H1 (cell line): ENCODE results near the gene SMYD3. TPM values are rescaled to one million over a fixed set of nuclear protein-coding genes. Genes with fewer than 3 reads are reported as not detected.

Source experiments
- CTCF ChIA-PET: fragments of 300-600 bp; sonication (Branson Sonifier 250); formaldehyde crosslinking; loops from one replicate; lab custom pipeline; 2021; ENCODE audit not compliant: partially characterized antibody; lab: Charles Lee
- POLR2A ChIA-PET: fragments of 300-600 bp; sonication (Branson Sonifier 250); formaldehyde crosslinking; loops from one replicate; lab custom pipeline; 2021; ENCODE audit warnings: inconsistent platforms; ENCODE audit not compliant: partially characterized antibody; lab: Charles Lee
- DNase-seq, 2 experiments: peaks; one replicate each; pipeline versions ENCODE4 v3.0.0 to v3.0.0-alpha.2; 2010 to 2022; ENCODE audit warnings: low spot score in 2 of 2, low read depth in 1 of 2, mixed read lengths in 1 of 2
- FAIRE-seq: peaks from 2 replicates; lab custom pipeline; 2011; peaks lifted over from hg19 to GRCh38; lab: Jason Lieb, UNC
- H2AFZ ChIP-seq: 2 replicates; pipeline ENCODE4 v1.8.1; 2012; ENCODE audit warnings: low read length, inconsistent platforms
- H2AK5ac ChIP-seq: 2 replicates; pipeline ENCODE4 v1.6.1; 2013; ENCODE audit warnings: low read depth, low read length
- H2BK120ac ChIP-seq: replicated peaks from 2 replicates; pipeline ENCODE3; 2013; ENCODE audit warnings: low read depth, low read length, inconsistent platforms
- H2BK12ac ChIP-seq: 2 replicates; pipeline ENCODE4 v1.6.1; 2013; ENCODE audit warnings: low read depth, low read length
- H2BK15ac ChIP-seq: 2 replicates; pipeline ENCODE4 v1.6.1; 2013; ENCODE audit warnings: low read length
- H2BK20ac ChIP-seq: 2 replicates; pipeline ENCODE4 v1.6.1; 2013; ENCODE audit warnings: low read length
- H2BK5ac ChIP-seq: 2 replicates; pipeline ENCODE4 v1.6.1; 2013; ENCODE audit warnings: low read depth, low read length
- H3K14ac ChIP-seq: 2 replicates; pipeline ENCODE4 v1.6.1; 2013; ENCODE audit warnings: inconsistent platforms; ENCODE audit not compliant: insufficient read length
- H3K18ac ChIP-seq: 2 replicates; pipeline ENCODE4 v1.6.1; 2013; ENCODE audit warnings: low read length; ENCODE audit errors: extremely low read depth
- H3K23ac ChIP-seq: 2 replicates; pipeline ENCODE4 v1.6.1; 2013; ENCODE audit warnings: inconsistent platforms; ENCODE audit not compliant: insufficient read length
- H3K23me2 ChIP-seq: 2 replicates; pipeline ENCODE4 v1.6.1; 2013; ENCODE audit warnings: low read depth, low read length
- H3K27ac ChIP-seq: 2 replicates; pipeline ENCODE4 v1.6.1; 2011; ENCODE audit warnings: low read depth, low read length, inconsistent platforms
- H3K27me3 ChIP-seq, 4 experiments: replicated peaks in 1 of 4; 1 replicate in 1 of 4; 2 replicates in 3 of 4; pipeline versions ENCODE4 v1.6.1 to v1.8.1; 2011 to 2013; ENCODE audit warnings: low read length in 3 of 4, mild to moderate bottlenecking in 3 of 4, inconsistent platforms in 2 of 4, mixed read lengths in 2 of 4, moderate library complexity in 1 of 4; ENCODE audit not compliant: control insufficient read depth in 3 of 4, insufficient read depth in 3 of 4; ENCODE audit errors: extremely low read depth in 1 of 4
- H3K36me3 ChIP-seq, 4 experiments: 2 replicates each; pipeline versions ENCODE4 v1.6.1 to v1.8.1; 2011 to 2013; ENCODE audit warnings: mild to moderate bottlenecking in 4 of 4, low read length in 3 of 4, moderate library complexity in 2 of 4, control low read depth in 1 of 4, inconsistent platforms in 1 of 4; ENCODE audit not compliant: insufficient read depth in 4 of 4, control insufficient read depth in 2 of 4
- H3K4ac ChIP-seq: replicated peaks from 2 replicates; pipeline ENCODE3; 2013; ENCODE audit warnings: low read length, low read depth, mixed read lengths, inconsistent platforms; ENCODE audit not compliant: insufficient read length
- H3K4me1 ChIP-seq, 4 experiments: replicated peaks in 1 of 4; 1 replicate in 1 of 4; 2 replicates in 3 of 4; pipeline versions ENCODE4 v1.6.1 to v1.8.1; 2011 to 2013; ENCODE audit warnings: low read length in 3 of 4, inconsistent platforms in 2 of 4, mixed read lengths in 1 of 4; ENCODE audit not compliant: insufficient read depth in 4 of 4, control insufficient read depth in 3 of 4
- H3K4me2 ChIP-seq, 2 experiments: 2 replicates each; pipeline versions ENCODE4 v1.6.1 to v1.8.1; 2011 to 2013; ENCODE audit warnings: low read depth in 2 of 2, low read length in 2 of 2, control low read depth in 1 of 2, inconsistent platforms in 1 of 2, mild to moderate bottlenecking in 1 of 2; ENCODE audit not compliant: insufficient read depth in 1 of 2
- H3K4me3 ChIP-seq, 4 experiments: fragments of 200-600, 300-600 bp in 1 of 4; sonication (generic), shearing (Covaris generic), sonication (Bioruptor Twin) in 1 of 4; 2 replicates each; pipeline versions ENCODE4 v1.5.1 to v1.8.1; 2011 to 2016; ENCODE audit warnings: low read length in 4 of 4, low read depth in 3 of 4, control low read depth in 2 of 4, inconsistent platforms in 2 of 4, mild to moderate bottlenecking in 2 of 4, mixed read lengths in 1 of 4, moderate library complexity in 1 of 4; ENCODE audit not compliant: insufficient read depth in 2 of 4; ENCODE audit errors: extremely low read depth in 1 of 4
- H3K56ac ChIP-seq: replicated peaks from 2 replicates; pipeline ENCODE3; 2013; ENCODE audit warnings: low read depth, mild to moderate bottlenecking, mixed read lengths, low read length, inconsistent platforms; ENCODE audit not compliant: insufficient read length
- H3K79me1 ChIP-seq: 2 replicates; pipeline ENCODE4 v1.6.1; 2013; ENCODE audit warnings: low read depth, low read length, control low read depth
- H3K79me2 ChIP-seq, 2 experiments: 2 replicates each; pipeline versions ENCODE4 v1.6.1 to v1.8.1; 2012 to 2013; ENCODE audit warnings: low read length in 2 of 2, mild to moderate bottlenecking in 2 of 2, inconsistent platforms in 1 of 2; ENCODE audit not compliant: insufficient read depth in 2 of 2, control insufficient read depth in 1 of 2
- H3K9ac ChIP-seq, 4 experiments: replicated peaks in 1 of 4; 1 replicate in 1 of 4; 2 replicates in 3 of 4; pipeline versions ENCODE4 v1.6.1 to v1.8.1; 2011 to 2013; ENCODE audit warnings: low read depth in 3 of 4, low read length in 3 of 4, control low read depth in 2 of 4, mild to moderate bottlenecking in 2 of 4, moderate library complexity in 2 of 4, inconsistent platforms in 1 of 4; ENCODE audit errors: extremely low read depth in 1 of 4
- H3K9me3 ChIP-seq, 2 experiments: 2 replicates each; pipeline versions ENCODE4 v1.6.1 to v1.8.1; 2012 to 2013; ENCODE audit warnings: mild to moderate bottlenecking in 2 of 2, moderate library complexity in 2 of 2, control low read depth in 1 of 2, inconsistent platforms in 1 of 2, low read depth in 1 of 2, low read length in 1 of 2, mixed read lengths in 1 of 2; ENCODE audit not compliant: insufficient read depth in 2 of 2
- H4K20me1 ChIP-seq, 2 experiments: replicated peaks in 1 of 2; 2 replicates each; pipeline versions ENCODE3 to v1.8.1; 2011 to 2013; ENCODE audit warnings: inconsistent platforms in 2 of 2, low read length in 2 of 2, mild to moderate bottlenecking in 1 of 2; ENCODE audit not compliant: insufficient read depth in 2 of 2, control insufficient read depth in 1 of 2
- H4K5ac ChIP-seq: 2 replicates; pipeline ENCODE4 v1.6.1; 2013; ENCODE audit warnings: low read length, low read depth, mixed read lengths, inconsistent platforms; ENCODE audit not compliant: insufficient read length
- H4K8ac ChIP-seq: 2 replicates; pipeline ENCODE4 v1.8.0; 2013; ENCODE audit warnings: mild to moderate bottlenecking, moderate library complexity, low read length, inconsistent platforms; ENCODE audit not compliant: insufficient read depth; ENCODE audit errors: extremely low read depth
- H4K91ac ChIP-seq: replicated peaks from 2 replicates; pipeline ENCODE3; 2013; ENCODE audit warnings: low read length, mixed read lengths, inconsistent platforms; ENCODE audit not compliant: insufficient read length
- ASH2L ChIP-seq: fragments of 200-600, 300-600 bp; sonication (generic); IDR thresholded peaks from one replicate; pipeline ENCODE4 v1.7.1; 2017; ENCODE audit warnings: low read length
- CBX8 ChIP-seq: fragments of 300-800, 300-1000 bp; sonication (generic); IDR thresholded peaks from 2 replicates; pipeline ENCODE4 v1.7.1; 2016; ENCODE audit warnings: low read depth, low read length, borderline replicate concordance
- CEBPB ChIP-seq: IDR thresholded peaks from 2 replicates; pipeline ENCODE4 v1.6.1; 2012; ENCODE audit warnings: low read depth, low read length
- CREB1 ChIP-seq: IDR thresholded peaks from 2 replicates; pipeline ENCODE4 v1.6.1; 2012; ENCODE audit warnings: inconsistent platforms
- EP300 ChIP-seq, 2 experiments: IDR thresholded peaks; 1 replicate in 1 of 2; 2 replicates in 1 of 2; pipeline ENCODE4 v1.6.1; 2011 to 2012; ENCODE audit warnings: low read depth in 2 of 2, low read length in 2 of 2, mild to moderate bottlenecking in 2 of 2, borderline replicate concordance in 1 of 2, inconsistent platforms in 1 of 2, moderate library complexity in 1 of 2
- EZH2 ChIP-seq: fragments of 200-600 bp; sonication (generic); IDR thresholded peaks from 2 replicates; pipeline ENCODE4 v1.7.1; 2012; ENCODE audit warnings: low read depth, mild to moderate bottlenecking, moderate library complexity, low read length, inconsistent platforms; ENCODE audit not compliant: severe bottlenecking
- HDAC6 ChIP-seq: IDR thresholded peaks from one replicate; pipeline ENCODE4 v1.7.1; 2012; ENCODE audit warnings: low read depth, mild to moderate bottlenecking, inconsistent platforms, low read length, moderate library complexity
- KDM1A ChIP-seq: fragments of 200-600, 300-600 bp; sonication (generic); IDR thresholded peaks from 2 replicates; pipeline ENCODE4 v1.7.1; 2016; ENCODE audit warnings: mild to moderate bottlenecking, low read length, borderline replicate concordance
- SIRT6 ChIP-seq: IDR thresholded peaks from one replicate; pipeline ENCODE4 v1.7.1; 2012; ENCODE audit warnings: low read length, inconsistent platforms
- SP2 ChIP-seq: IDR thresholded peaks from 2 replicates; pipeline ENCODE4 v1.6.1; 2012; ENCODE audit warnings: mild to moderate bottlenecking, low read length, inconsistent platforms
- TAF1 ChIP-seq: IDR thresholded peaks from 2 replicates; pipeline ENCODE4 v1.6.1; 2011; ENCODE audit warnings: mild to moderate bottlenecking, low read depth, low read length
- ZNF274 ChIP-seq: IDR thresholded peaks from 2 replicates; pipeline ENCODE4 v1.7.0; 2012; ENCODE audit warnings: low read length, borderline replicate concordance; ENCODE audit errors: extremely low read depth
- WGBS, 2 experiments: shearing (Covaris generic) in 1 of 2; methylation state at CpG; one replicate each; pipeline versions ENCODE4 v1.1.6 to v1.1.7; 2013 to 2015; ENCODE audit warnings: low lambda C conversion rate in 2 of 2, mixed read lengths in 2 of 2, inconsistent platforms in 1 of 2, low coverage in 1 of 2, missing lambda C conversion rate in 1 of 2; ENCODE audit not compliant: insufficient replicate concordance in 2 of 2, insufficient coverage in 1 of 2, insufficient read length in 1 of 2; ENCODE audit errors: extremely low coverage in 1 of 2, missing lambda C conversion rate in 1 of 2; 5-methylcytosine and 5-hydroxymethylcytosine counted together
- polyA plus RNA-seq, 7 experiments: library from polyadenylated mRNA; depleted of rRNA in 3 of 7; stranded (reverse) in 5 of 7; unstranded in 2 of 7; fragments of >200 nt in 5 of 7; fragments of 200-250 nt in 2 of 7; gene quantifications; 1 replicate in 5 of 7; 2 replicates in 1 of 7; 4 replicates in 1 of 7; pipeline versions ENCODE4 v1.2.1 to v1.2.3, GENCODE V29; 2011 to 2013; ENCODE audit warnings: missing spikeins in 2 of 7, mixed read lengths in 2 of 7
- total RNA-seq: library from RNA; stranded (reverse); fragmentation: NEBNext Ultra II Directional; extraction: Animal tissue kit (Norgen Biotek cat#: 25700); gene quantifications from 2 replicates; pipeline ENCODE4 v1.2.1, GENCODE V29; 2021
- TF ChIP-seq, protein P1 (sequence below), 3 experiments: IDR thresholded peaks; 1 replicate in 2 of 3; 2 replicates in 1 of 3; pipeline versions ENCODE4 v1.5.1 to v1.6.1; 2011; ENCODE audit warnings: low read length in 3 of 3, mild to moderate bottlenecking in 3 of 3, inconsistent platforms in 2 of 3, low read depth in 1 of 3, moderate library complexity in 1 of 3; ENCODE audit not compliant: insufficient read depth in 1 of 3; ENCODE audit errors: control extremely low read depth in 1 of 3

The SMYD3 gene
- total and polyA plus RNA-seq, 2 of the 8 experiments (the other 6 are each of a cell fraction or from before 2014, with no cell fraction given) = 17.3 to 25.4 TPM

DNA sequence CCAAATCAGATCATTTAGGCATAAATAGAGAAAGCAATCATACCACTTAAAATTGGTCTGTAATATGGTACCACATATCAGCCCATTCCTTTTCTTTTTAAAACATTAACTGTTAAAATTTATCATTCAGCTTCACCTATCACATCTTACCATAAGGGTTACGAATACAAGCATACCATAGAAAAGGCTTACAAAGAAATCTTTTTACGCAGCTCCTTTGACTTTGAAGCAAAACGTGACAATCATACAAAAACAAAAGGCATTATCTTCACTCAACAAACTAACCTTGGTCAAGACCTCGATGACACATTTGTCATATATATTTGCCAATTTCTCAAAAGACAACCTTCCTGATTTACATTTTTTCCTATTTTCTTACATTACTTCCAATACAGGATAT lies 169.0 kb downstream of the SMYD3 start:
- H2AK5ac ChIP-seq = no peak overlapping the region
- H2AFZ ChIP-seq = no peak overlapping the region
- no peak overlapping the region for H4K8ac ChIP-seq
- no peak overlapping the region for H2BK15ac ChIP-seq
- no peak overlapping the region for H3K18ac ChIP-seq
- no peaks in the 10 kb centered on the region for H3K9me3 ChIP-seq
- no peak overlapping the region for H4K91ac ChIP-seq
- 92% methylated on average over 4 of the region's 4 CpGs; no CpG with 5 or more reads in 1 of the 2 experiments for WGBS, 2 experiments
- FAIRE-seq (no peak), DNase-seq (no peak)
- H3K79me1 ChIP-seq = no peaks in the 10 kb centered on the region; the same call in 1 of the 2 replicates
- H4K20me1 ChIP-seq = no peaks in the 10 kb centered on the region
- no peak overlapping the region for H2BK12ac ChIP-seq
- H3K4me2 ChIP-seq = no peak overlapping the region
- no peak overlapping the region for H2BK120ac ChIP-seq
- H3K4ac ChIP-seq = no peak overlapping the region
- H3K23ac ChIP-seq = no peak overlapping the region
- ChIA-PET POLR2A (no interaction called here), CTCF (interaction anchor here (1.3 kb wide), 1 partner anchor 17 kb away, joined by 5 read pairs; no protein-coding TSS in a partner anchor)
- no peaks in the 10 kb centered on the region for H3K23me2 ChIP-seq
- no peaks in the 10 kb centered on the region for H3K79me2 ChIP-seq
- no peaks in the 10 kb centered on the region for H3K36me3 ChIP-seq
- H4K5ac ChIP-seq = no peak overlapping the region
- TF ChIP-seq SIRT6 = no peak
- TF ChIP-seq SP2 = no peak
- no peak for TF ChIP-seq ASH2L
- TF ChIP-seq CEBPB = no peak
- no peak for TF ChIP-seq CBX8
- no peak for TF ChIP-seq KDM1A
- no peak for TF ChIP-seq CREB1
- TF ChIP-seq, protein P1, sequence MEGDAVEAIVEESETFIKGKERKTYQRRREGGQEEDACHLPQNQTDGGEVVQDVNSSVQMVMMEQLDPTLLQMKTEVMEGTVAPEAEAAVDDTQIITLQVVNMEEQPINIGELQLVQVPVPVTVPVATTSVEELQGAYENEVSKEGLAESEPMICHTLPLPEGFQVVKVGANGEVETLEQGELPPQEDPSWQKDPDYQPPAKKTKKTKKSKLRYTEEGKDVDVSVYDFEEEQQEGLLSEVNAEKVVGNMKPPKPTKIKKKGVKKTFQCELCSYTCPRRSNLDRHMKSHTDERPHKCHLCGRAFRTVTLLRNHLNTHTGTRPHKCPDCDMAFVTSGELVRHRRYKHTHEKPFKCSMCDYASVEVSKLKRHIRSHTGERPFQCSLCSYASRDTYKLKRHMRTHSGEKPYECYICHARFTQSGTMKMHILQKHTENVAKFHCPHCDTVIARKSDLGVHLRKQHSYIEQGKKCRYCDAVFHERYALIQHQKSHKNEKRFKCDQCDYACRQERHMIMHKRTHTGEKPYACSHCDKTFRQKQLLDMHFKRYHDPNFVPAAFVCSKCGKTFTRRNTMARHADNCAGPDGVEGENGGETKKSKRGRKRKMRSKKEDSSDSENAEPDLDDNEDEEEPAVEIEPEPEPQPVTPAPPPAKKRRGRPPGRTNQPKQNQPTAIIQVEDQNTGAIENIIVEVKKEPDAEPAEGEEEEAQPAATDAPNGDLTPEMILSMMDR (IDR thresholded peaks at IDR 0.05; ENCODE audit: control extremely low read depth in 1 of 3, insufficient read depth in 1 of 3, low read depth in 1 of 3, low read length in 3 of 3) = no peak
- no peak for TF ChIP-seq EZH2
- TF ChIP-seq HDAC6 = no peak
- TF ChIP-seq TAF1 = no peak
- no peak for TF ChIP-seq EP300 (IDR thresholded peaks at IDR 0.05; ENCODE audit: borderline replicate concordance in 1 of 2, low read depth in 2 of 2, low read length in 2 of 2)
- TF ChIP-seq ZNF274 = no peak
- no peak overlapping the region for H3K14ac ChIP-seq
- no peaks in the 10 kb centered on the region for H3K4me1 ChIP-seq
- H3K27ac ChIP-seq = no peak overlapping the region
- no peak overlapping the region for H2BK20ac ChIP-seq
- H3K56ac ChIP-seq = no peak overlapping the region
- no peak overlapping the region for H3K4me3 ChIP-seq
- H3K9ac ChIP-seq = no peak overlapping the region
- no peak overlapping the region for H2BK5ac ChIP-seq
- H3K27me3 ChIP-seq = no peaks in the 10 kb centered on the region
